Mesothelial cell of epicardium (in vitro differentiated cells): ENCODE data around the gene ITGAV. TPM values are rescaled to one million over a fixed set of nuclear protein-coding genes. Genes with fewer than 3 reads are reported as not detected.

ENCODE experiments used
- DNase-seq, 2 experiments: peaks; one replicate each; pipeline ENCODE4 v3.0.0; 2021; ENCODE audit warnings: low spot score in 2 of 2; ENCODE audit not compliant: unreplicated experiment in 2 of 2
- H3K27ac Mint-ChIP-seq: 2 replicates; pipeline ENCODE4 v1.8.0; 2021; ENCODE audit warnings: mixed read lengths
- H3K27me3 Mint-ChIP-seq: 2 replicates; pipeline ENCODE4 v1.8.0; 2021; ENCODE audit warnings: low read depth, mixed read lengths
- H3K36me3 Mint-ChIP-seq: 2 replicates; pipeline ENCODE4 v1.8.0; 2021; ENCODE audit warnings: mixed read lengths
- H3K4me1 Mint-ChIP-seq: 2 replicates; pipeline ENCODE4 v1.8.0; 2021; ENCODE audit warnings: mixed read lengths
- H3K4me3 Mint-ChIP-seq: 2 replicates; pipeline ENCODE4 v1.8.0; 2021; ENCODE audit warnings: mild to moderate bottlenecking, moderate library complexity, mixed read lengths
- H3K9me3 Mint-ChIP-seq: 2 replicates; pipeline ENCODE4 v1.8.0; 2021; ENCODE audit warnings: mixed read lengths
- total RNA-seq: library from RNA; stranded (reverse); gene quantifications from 3 replicates; pipeline ENCODE4 v1.2.1, GENCODE V29; 2021
- TF ChIP-seq, protein P1 (sequence below): fragments of 200-600 bp; sonication (generic); IDR thresholded peaks from one replicate; pipeline ENCODE4 v1.5.0; 2021; ENCODE audit warnings: antibody characterized with exemption; ENCODE audit not compliant: unreplicated experiment

ITGAV gene
- total RNA-seq, 1 donor from 2014 or later: 100 TPM

GRCh38 chr2:186629250-186629996, 39.6 kb downstream of the ITGAV start:
- Mint-ChIP-seq H3K4me3 (no peak overlapping the region), H3K27me3 (no peaks in the 10 kb centered on the region), H3K27ac (no peak overlapping the region), H3K9me3 (no peaks in the 10 kb centered on the region), H3K36me3 (peaks cover 6% of the 10 kb centered on the region), H3K4me1 (peaks cover 4% of the 10 kb centered on the region)
- no peak for DNase-seq
- TF ChIP-seq, protein P1, sequence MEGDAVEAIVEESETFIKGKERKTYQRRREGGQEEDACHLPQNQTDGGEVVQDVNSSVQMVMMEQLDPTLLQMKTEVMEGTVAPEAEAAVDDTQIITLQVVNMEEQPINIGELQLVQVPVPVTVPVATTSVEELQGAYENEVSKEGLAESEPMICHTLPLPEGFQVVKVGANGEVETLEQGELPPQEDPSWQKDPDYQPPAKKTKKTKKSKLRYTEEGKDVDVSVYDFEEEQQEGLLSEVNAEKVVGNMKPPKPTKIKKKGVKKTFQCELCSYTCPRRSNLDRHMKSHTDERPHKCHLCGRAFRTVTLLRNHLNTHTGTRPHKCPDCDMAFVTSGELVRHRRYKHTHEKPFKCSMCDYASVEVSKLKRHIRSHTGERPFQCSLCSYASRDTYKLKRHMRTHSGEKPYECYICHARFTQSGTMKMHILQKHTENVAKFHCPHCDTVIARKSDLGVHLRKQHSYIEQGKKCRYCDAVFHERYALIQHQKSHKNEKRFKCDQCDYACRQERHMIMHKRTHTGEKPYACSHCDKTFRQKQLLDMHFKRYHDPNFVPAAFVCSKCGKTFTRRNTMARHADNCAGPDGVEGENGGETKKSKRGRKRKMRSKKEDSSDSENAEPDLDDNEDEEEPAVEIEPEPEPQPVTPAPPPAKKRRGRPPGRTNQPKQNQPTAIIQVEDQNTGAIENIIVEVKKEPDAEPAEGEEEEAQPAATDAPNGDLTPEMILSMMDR: no peak

GRCh38 chr2:186632417-186632816, 42.6 kb downstream of the ITGAV start:
- H3K4me1 Mint-ChIP-seq: peaks cover 4% of the 10 kb centered on the region
- H3K27me3 Mint-ChIP-seq: no peaks in the 10 kb centered on the region
- peaks cover 6% of the 10 kb centered on the region for H3K36me3 Mint-ChIP-seq
- TF ChIP-seq, protein P1: no peak
- no peaks in the 10 kb centered on the region for H3K9me3 Mint-ChIP-seq
- DNase-seq: no peak
- H3K27ac Mint-ChIP-seq: no peak overlapping the region
- no peak overlapping the region for H3K4me3 Mint-ChIP-seq

GRCh38 chr2:186634701-186635100, 44.8 kb downstream of the ITGAV start:
- peaks cover 11% of the 10 kb centered on the region for H3K36me3 Mint-ChIP-seq

GRCh38 chr2:186636800-186637496, 47.1 kb downstream of the ITGAV start:
- no peak for DNase-seq
- Mint-ChIP-seq H3K27ac (no peak overlapping the region), H3K4me3 (no peak overlapping the region), H3K36me3 (peaks cover 18% of the 10 kb centered on the region), H3K4me1 (peaks cover 4% of the 10 kb centered on the region), H3K9me3 (no peaks in the 10 kb centered on the region), H3K27me3 (no peaks in the 10 kb centered on the region)
- TF ChIP-seq, protein P1: no peak

More at GRCh38 chr2:186634701-186635100, 44.8 kb downstream of the ITGAV start:
- H3K4me1 Mint-ChIP-seq: peaks cover 4% of the 10 kb centered on the region
- TF ChIP-seq, protein P1: no peak
- no peak for DNase-seq
- H3K4me3 Mint-ChIP-seq: no peak overlapping the region
- no peaks in the 10 kb centered on the region for H3K9me3 Mint-ChIP-seq
- no peaks in the 10 kb centered on the region for H3K27me3 Mint-ChIP-seq
- H3K27ac Mint-ChIP-seq: no peak overlapping the region

DNA sequence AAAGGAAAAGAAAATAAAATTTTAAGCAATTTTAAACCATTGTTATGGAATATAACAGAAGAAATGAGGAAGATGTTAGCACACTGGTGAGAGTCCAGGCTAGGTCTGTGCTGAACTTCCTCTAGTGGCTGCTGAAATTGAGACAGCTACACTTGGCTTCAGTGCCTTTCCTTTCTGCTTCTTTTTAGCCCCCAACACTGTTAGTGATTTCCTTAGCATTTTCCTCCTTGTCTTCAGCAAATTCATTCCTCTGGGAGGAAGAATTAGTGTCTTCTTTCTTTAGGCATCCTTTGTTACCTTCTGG, 47.6 kb downstream of the ITGAV start:
- TF ChIP-seq, protein P1: no peak
- Mint-ChIP-seq H3K4me3 (no peak overlapping the region), H3K36me3 (peaks cover 18% of the 10 kb centered on the region), H3K9me3 (no peaks in the 10 kb centered on the region), H3K4me1 (peaks cover 4% of the 10 kb centered on the region), H3K27ac (no peak overlapping the region), H3K27me3 (no peaks in the 10 kb centered on the region)
- no peak for DNase-seq
